HG02610 (cell line): ENCODE measurements around the gene CACNA1A.

ENCODE experiments used
- ATAC-seq: cut with Tn5 transposase; IDR thresholded peaks from one replicate; pipeline ENCODE4 v1.9.1; 2021; ENCODE audit warnings: mild to moderate bottlenecking, moderate library complexity; ENCODE audit not compliant: unreplicated experiment

The CACNA1A gene

GRCh38 chr19:13315495-13315894 lies 190.8 kb downstream of the CACNA1A start:
- no peak for ATAC-seq

GRCh38 chr19:13314761-13315160 lies 191.5 kb downstream of the CACNA1A start:
- ATAC-seq: no peak

- no peak for ATAC-seq
Observed at GRCh38 chr19:13313875-13314274, 192.4 kb downstream of the CACNA1A start.

GRCh38 chr19:13309864-13310263 lies 196.4 kb downstream of the CACNA1A start:
- no peak for ATAC-seq

- no peak for ATAC-seq
Observed at GRCh38 chr19:13303381-13304129, 202.7 kb downstream of the CACNA1A start.

GRCh38 chr19:13302526-13303270 lies 203.6 kb downstream of the CACNA1A start:
- ATAC-seq: no peak

- no peak for ATAC-seq
Observed at GRCh38 chr19:13301627-13302334, 204.5 kb downstream of the CACNA1A start.

- ATAC-seq: no peak
Observed at GRCh38 chr19:13300421-13301030, 205.8 kb downstream of the CACNA1A start.

GRCh38 chr19:13299838-13300237 lies 206.4 kb downstream of the CACNA1A start:
- ATAC-seq: no peak

GRCh38 chr19:13298565-13299481 lies 207.5 kb downstream of the CACNA1A start:
- no peak for ATAC-seq

- ATAC-seq: no peak
Observed at GRCh38 chr19:13297023-13297422, 209.3 kb downstream of the CACNA1A start.

- ATAC-seq: no peak
Observed at GRCh38 chr19:13294812-13295567, 211.3 kb downstream of the CACNA1A start.

GRCh38 chr19:13291913-13292312 lies 214.4 kb downstream of the CACNA1A start:
- ATAC-seq: no peak

GRCh38 chr19:13290741-13291140 lies 215.5 kb downstream of the CACNA1A start:
- ATAC-seq: no peak

GRCh38 chr19:13289295-13289694 lies 217.0 kb downstream of the CACNA1A start:
- no peak for ATAC-seq

- ATAC-seq: no peak
Observed at GRCh38 chr19:13286195-13286985, 219.9 kb downstream of the CACNA1A start.

- ATAC-seq: no peak
Observed at GRCh38 chr19:13284929-13285928, 221.1 kb downstream of the CACNA1A start.
